Endothelial cell of umbilical vein (primary cell): ENCODE measurements around the gene COL9A1.

Experiments used
- EZH2 ChIP-seq: IDR thresholded peaks from 2 replicates; pipeline ENCODE4 v1.6.1; 2012; ENCODE audit warnings: borderline replicate concordance, low read depth, mild to moderate bottlenecking, moderate library complexity, low read length, inconsistent platforms; ENCODE audit not compliant: severe bottlenecking
- POLR2A ChIP-seq: IDR thresholded peaks from 2 replicates; pipeline ENCODE4 v1.6.1; 2012; ENCODE audit warnings: low read depth, mild to moderate bottlenecking, control low read depth, low read length
- POLR2AphosphoS5 ChIP-seq: IDR thresholded peaks from 2 replicates; pipeline ENCODE4 v1.6.1; 2012; ENCODE audit warnings: low read depth, mild to moderate bottlenecking, control low read depth, low read length, moderate library complexity; ENCODE audit not compliant: insufficient read depth
- TF ChIP-seq, protein P1 (sequence below), 2 donors: IDR thresholded peaks; 1 replicate in 1 of 2; 2 replicates in 1 of 2; pipeline ENCODE4 v1.5.1; 2011; ENCODE audit warnings: low read length in 2 of 2, mild to moderate bottlenecking in 2 of 2, moderate library complexity in 2 of 2, control low read depth in 1 of 2, inconsistent platforms in 1 of 2, low read depth in 1 of 2; ENCODE audit not compliant: insufficient read depth in 1 of 2; ENCODE audit errors: extremely low read depth in 1 of 2
- TF ChIP-seq, protein P2 (sequence below): IDR thresholded peaks from 2 replicates; pipeline ENCODE4 v1.6.1; 2011; ENCODE audit not compliant: insufficient read depth, insufficient read length

DNA sequence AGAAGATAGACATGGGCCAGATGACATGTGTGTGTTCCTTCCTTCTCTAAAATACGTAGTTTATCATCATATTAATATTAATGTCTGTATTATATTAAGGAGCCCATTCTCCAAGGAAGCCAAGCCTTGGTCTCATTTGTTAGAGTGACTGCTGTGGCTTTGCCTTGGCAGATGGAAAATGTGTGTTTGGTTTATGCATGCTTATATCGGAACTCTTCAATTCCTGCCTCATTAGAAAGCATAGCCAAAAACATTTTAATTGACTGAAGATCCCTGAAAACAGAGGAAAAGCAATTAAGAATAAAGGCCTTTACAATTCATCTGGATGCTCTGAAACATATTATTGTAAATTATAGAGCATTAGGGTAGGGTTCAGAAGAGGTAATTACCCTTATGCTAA, 106.4 kb downstream of the COL9A1 start:
- TF ChIP-seq POLR2A: no peak
- TF ChIP-seq POLR2AphosphoS5: no peak
- TF ChIP-seq, protein P1, sequence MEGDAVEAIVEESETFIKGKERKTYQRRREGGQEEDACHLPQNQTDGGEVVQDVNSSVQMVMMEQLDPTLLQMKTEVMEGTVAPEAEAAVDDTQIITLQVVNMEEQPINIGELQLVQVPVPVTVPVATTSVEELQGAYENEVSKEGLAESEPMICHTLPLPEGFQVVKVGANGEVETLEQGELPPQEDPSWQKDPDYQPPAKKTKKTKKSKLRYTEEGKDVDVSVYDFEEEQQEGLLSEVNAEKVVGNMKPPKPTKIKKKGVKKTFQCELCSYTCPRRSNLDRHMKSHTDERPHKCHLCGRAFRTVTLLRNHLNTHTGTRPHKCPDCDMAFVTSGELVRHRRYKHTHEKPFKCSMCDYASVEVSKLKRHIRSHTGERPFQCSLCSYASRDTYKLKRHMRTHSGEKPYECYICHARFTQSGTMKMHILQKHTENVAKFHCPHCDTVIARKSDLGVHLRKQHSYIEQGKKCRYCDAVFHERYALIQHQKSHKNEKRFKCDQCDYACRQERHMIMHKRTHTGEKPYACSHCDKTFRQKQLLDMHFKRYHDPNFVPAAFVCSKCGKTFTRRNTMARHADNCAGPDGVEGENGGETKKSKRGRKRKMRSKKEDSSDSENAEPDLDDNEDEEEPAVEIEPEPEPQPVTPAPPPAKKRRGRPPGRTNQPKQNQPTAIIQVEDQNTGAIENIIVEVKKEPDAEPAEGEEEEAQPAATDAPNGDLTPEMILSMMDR (IDR thresholded peaks at IDR 0.05; ENCODE audit: extremely low read depth in 1 of 2, insufficient read depth in 1 of 2, low read depth in 1 of 2, low read length in 2 of 2): no peak
- TF ChIP-seq, protein P2, sequence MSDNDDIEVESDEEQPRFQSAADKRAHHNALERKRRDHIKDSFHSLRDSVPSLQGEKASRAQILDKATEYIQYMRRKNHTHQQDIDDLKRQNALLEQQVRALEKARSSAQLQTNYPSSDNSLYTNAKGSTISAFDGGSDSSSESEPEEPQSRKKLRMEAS: no peak
- TF ChIP-seq EZH2: no peak
